GM23338 (cell line): ENCODE measurements around the gene OR1E2. TPM values are rescaled to one million over a fixed set of nuclear protein-coding genes. Genes with fewer than 3 reads are reported as not detected.
"Not testable (repeated sequence)": the region's sequence is repeated elsewhere in the genome, so short reads cannot be mapped to it uniquely, and the experiment has no call there.

Source experiments
- ATAC-seq: fragments of 200-7000 bp; cut with Tn5 transposase; 3 replicates; pipeline ENCODE4 v1.9.1; 2020
- DNase-seq: peaks from one replicate; pipeline ENCODE4 v3.0.0-alpha.2; 2015; ENCODE audit warnings: low spot score
- H2AFZ ChIP-seq: fragments of 200-600 bp; sonication (generic); 2 replicates; pipeline ENCODE4 v1.8.0; 2016; ENCODE audit warnings: antibody characterized with exemption, mild to moderate bottlenecking, moderate library complexity
- H3F3A ChIP-seq: fragments of 200-600 bp; sonication (generic); replicated peaks from 2 replicates; pipeline ENCODE4 v1.8.0; 2017; ENCODE audit warnings: antibody characterized with exemption, mixed run types, low read depth
- H3K27ac ChIP-seq: fragments of 200-600 bp; sonication (generic); 2 replicates; pipeline ENCODE4 v1.6.1; 2016; ENCODE audit warnings: low read depth
- H3K27me3 ChIP-seq: fragments of 200-600 bp; sonication (generic); 2 replicates; pipeline ENCODE4 v1.8.0; 2016; ENCODE audit warnings: mild to moderate bottlenecking, mixed run types, moderate library complexity; ENCODE audit not compliant: insufficient read depth
- H3K36me3 ChIP-seq: fragments of 200-600 bp; sonication (generic); 2 replicates; pipeline ENCODE4 v1.8.0; 2016; ENCODE audit warnings: mild to moderate bottlenecking; ENCODE audit not compliant: insufficient read depth
- H3K4me1 ChIP-seq: fragments of 200-600 bp; sonication (generic); 2 replicates; pipeline ENCODE4 v1.8.0; 2016; ENCODE audit warnings: mild to moderate bottlenecking, moderate library complexity; ENCODE audit not compliant: insufficient read depth
- H3K4me2 ChIP-seq: fragments of 200-600 bp; sonication (generic); 2 replicates; pipeline ENCODE4 v1.7.1; 2017; ENCODE audit warnings: mixed run types
- H3K4me3 ChIP-seq: fragments of 200-600 bp; sonication (generic); 2 replicates; pipeline ENCODE4 v1.6.1; 2016; ENCODE audit warnings: mixed run types
- H3K79me2 ChIP-seq: fragments of 200-600 bp; sonication (generic); replicated peaks from 2 replicates; pipeline ENCODE4 v1.8.0; 2017; ENCODE audit warnings: mild to moderate bottlenecking; ENCODE audit not compliant: insufficient read depth
- H3K9me2 ChIP-seq: fragments of 200-600 bp; sonication (generic); 2 replicates; pipeline ENCODE4 v1.8.0; 2017; ENCODE audit not compliant: insufficient read depth
- H4K20me1 ChIP-seq: fragments of 200-600 bp; sonication (generic); replicated peaks from 2 replicates; pipeline ENCODE4 v1.8.0; 2017; ENCODE audit warnings: mild to moderate bottlenecking; ENCODE audit not compliant: insufficient read depth
- H3K27ac Mint-ChIP-seq: 2 replicates; pipeline ENCODE4 v1.8.0; 2020; ENCODE audit warnings: inconsistent platforms, mild to moderate bottlenecking, moderate library complexity, mixed read lengths
- H3K27me3 Mint-ChIP-seq: 3 replicates; pipeline ENCODE4 v1.8.0; 2022; ENCODE audit warnings: low read depth, mild to moderate bottlenecking, moderate library complexity, mixed read lengths, inconsistent platforms; ENCODE audit not compliant: insufficient read depth, poor library complexity
- H3K36me3 Mint-ChIP-seq: 3 replicates; pipeline ENCODE4 v1.8.0; 2021; ENCODE audit warnings: low read depth, mild to moderate bottlenecking, inconsistent platforms, moderate library complexity, mixed read lengths
- H3K4me1 Mint-ChIP-seq: 3 replicates; pipeline ENCODE4 v1.8.0; 2020; ENCODE audit warnings: mild to moderate bottlenecking, inconsistent platforms, mixed read lengths
- H3K4me3 Mint-ChIP-seq: 3 replicates; pipeline ENCODE4 v1.8.0; 2021; ENCODE audit warnings: moderate library complexity, mild to moderate bottlenecking, inconsistent platforms, mixed read lengths
- H3K9me3 Mint-ChIP-seq: 3 replicates; pipeline ENCODE4 v1.8.0; 2020; ENCODE audit warnings: moderate library complexity, mild to moderate bottlenecking, inconsistent platforms, mixed read lengths
- CTCF ChIP-seq, 2 experiments: fragments of 200-600 bp in 1 of 2; sonication (generic) in 1 of 2; conservative IDR thresholded peaks; 2 replicates each; pipeline versions ENCODE4 v1.5.1 to v1.6.1; 2016 to 2017; ENCODE audit warnings: antibody characterized with exemption in 2 of 2, low read depth in 2 of 2, mild to moderate bottlenecking in 2 of 2, moderate library complexity in 1 of 2
- ETS1 ChIP-seq: IDR thresholded peaks from 2 replicates; pipeline ENCODE4 v1.6.1; 2016; ENCODE audit warnings: antibody characterized with exemption
- EZH2 ChIP-seq: fragments of 200-600 bp; sonication (generic); IDR thresholded peaks from one replicate; pipeline ENCODE4 v1.8.0; 2017; ENCODE audit warnings: antibody characterized with exemption, mild to moderate bottlenecking, low read depth; ENCODE audit not compliant: unreplicated experiment
- JUNB ChIP-seq: IDR thresholded peaks from one replicate; pipeline ENCODE4 v1.6.1; 2016; ENCODE audit warnings: antibody characterized with exemption; ENCODE audit not compliant: unreplicated experiment
- REST ChIP-seq: IDR thresholded peaks from one replicate; pipeline ENCODE4 v1.6.1; 2018; ENCODE audit warnings: antibody characterized with exemption; ENCODE audit not compliant: unreplicated experiment
- STAT1 ChIP-seq: IDR thresholded peaks from one replicate; pipeline ENCODE4 v1.6.1; 2016; ENCODE audit warnings: antibody characterized with exemption; ENCODE audit not compliant: unreplicated experiment
- ZNF462 ChIP-seq: fragments of 250-450 bp; sonication (Bioruptor Pico); IDR thresholded peaks from 2 replicates; pipeline ENCODE4 v1.5.0; 2020; ENCODE audit warnings: mild to moderate bottlenecking, moderate library complexity
- polyA plus RNA-seq: library from polyadenylated mRNA; unstranded; fragments of >200 nt; fragmentation: Nextera tagmentation; extraction: Ambion mirVana; gene quantifications from 2 replicates; pipeline ENCODE4 v1.2.1, GENCODE V29; 2016
- total RNA-seq: library from RNA; depleted of rRNA; stranded (reverse); fragments of >200 nt; shearing (Covaris generic); gene quantifications from 2 replicates; pipeline ENCODE4 v1.2.3, GENCODE V29; 2014

OR1E2 gene
- total and polyA plus RNA-seq, 2 experiments from 2014 or later, result not detected

GRCh38 chr17:3411070-3411469 lies 22.6 kb downstream of the OR1E2 start, which contains the start of gene OR3A3 (continued):
- TF ChIP-seq CTCF (conservative IDR thresholded peaks at IDR 0.05; ENCODE audit: low read depth in 2 of 2), result no peak
- TF ChIP-seq STAT1, result no peak
- no peak for TF ChIP-seq REST
- TF ChIP-seq JUNB, result no peak

GRCh38 chr17:3403856-3404255 lies 29.8 kb downstream of the OR1E2 start:
- not testable (repeated sequence) for H3K4me1 Mint-ChIP-seq, H3K4me2 ChIP-seq, DNase-seq, H3K27ac ChIP-seq, H3K4me3 Mint-ChIP-seq, ATAC-seq, H3F3A ChIP-seq, H3K27ac Mint-ChIP-seq, H3K79me2 ChIP-seq, H3K36me3 ChIP-seq, H3K36me3 Mint-ChIP-seq, H3K4me3 ChIP-seq, H2AFZ ChIP-seq, H3K27me3 ChIP-seq, H3K27me3 Mint-ChIP-seq, H4K20me1 ChIP-seq, H3K9me2 ChIP-seq, H3K4me1 ChIP-seq
- peaks cover 60% of the 10 kb centered on the region for H3K9me3 Mint-ChIP-seq

GRCh38 chr17:3401786-3402185 lies 31.9 kb downstream of the OR1E2 start:
- Mint-ChIP-seq H3K27me3 (no peaks in the 10 kb centered on the region), H3K36me3 (no peaks in the 10 kb centered on the region; the same call in 2 of the 3 replicates), H3K4me1 (no peaks in the 10 kb centered on the region), H3K27ac (no peak overlapping the region), H3K9me3 (peaks cover 51% of the 10 kb centered on the region), H3K4me3 (no peak overlapping the region)
- Histone ChIP-seq H3K79me2 (no peaks in the 10 kb centered on the region), H3K27me3 (no peaks in the 10 kb centered on the region), H3K4me2 (no peak overlapping the region), H3K36me3 (no peaks in the 10 kb centered on the region), H3K4me1 (no peaks in the 10 kb centered on the region), H3K27ac (no peak overlapping the region), H3K4me3 (no peak overlapping the region), H3K9me2 (0 out of 2 replicates have a peak, but pooled peaks cover 5% of the 10 kb centered on the region), H2AFZ (no peak overlapping the region), H4K20me1 (no peaks in the 10 kb centered on the region), H3F3A (no peaks in the 10 kb centered on the region)
- DNase-seq (no peak), ATAC-seq (no peak)
- TF ChIP-seq ZNF462 (CRISPR knock-in tag), result no peak
- no peak for TF ChIP-seq STAT1
- no peak for TF ChIP-seq EZH2
- TF ChIP-seq ETS1, result no peak
